ENCODE results near the gene RPS27L. TPM values are rescaled to one million over a fixed set of nuclear protein-coding genes. Genes with fewer than 3 reads are reported as not detected.

RPS27L gene
- total RNA-seq, 1 experiment from 2014 or later, result 154 TPM

- no peaks in the 10 kb centered on the region for H3K36me3 Mint-ChIP-seq (ENCODE audit: insufficient read depth, unreplicated experiment)
- no TSS peak for BruUV-seq (replicated peaks)
- CTCF ChIA-PET, result interaction anchor here (0.6 kb wide), 1 partner anchor 228 kb away, joined by 3 read pairs; no protein-coding TSS in a partner anchor
- no peak overlapping the region for H3K4me3 Mint-ChIP-seq (ENCODE audit: unreplicated experiment)
- DNase-seq (ENCODE audit: unreplicated experiment), result no peak
- H3K4me1 Mint-ChIP-seq (ENCODE audit: insufficient read depth, unreplicated experiment), result no peaks in the 10 kb centered on the region
- H3K27ac Mint-ChIP-seq (ENCODE audit: low read depth, unreplicated experiment), result no peak overlapping the region
- TF ChIP-seq CTCF (IDR thresholded peaks at IDR 0.05; ENCODE audit: unreplicated experiment), result no peak
- H3K27me3 Mint-ChIP-seq (ENCODE audit: insufficient read depth, unreplicated experiment), result no peaks in the 10 kb centered on the region
- H3K9me3 Mint-ChIP-seq (ENCODE audit: unreplicated experiment), result no peaks in the 10 kb centered on the region
- intact Hi-C loops (cut with micrococcal nuclease), result no loop called here
- POLR2A ChIA-PET, result interaction anchor here (0.6 to 1.5 kb wide), 5 partner anchors 8 to 63 kb away, joined by 3 to 7 read pairs (median 3); partner anchors contain the start of gene RPS27L
These were observed 20.8 kb upstream of the RPS27L start for GRCh38 chr15:63178034-63178433.

DNA sequence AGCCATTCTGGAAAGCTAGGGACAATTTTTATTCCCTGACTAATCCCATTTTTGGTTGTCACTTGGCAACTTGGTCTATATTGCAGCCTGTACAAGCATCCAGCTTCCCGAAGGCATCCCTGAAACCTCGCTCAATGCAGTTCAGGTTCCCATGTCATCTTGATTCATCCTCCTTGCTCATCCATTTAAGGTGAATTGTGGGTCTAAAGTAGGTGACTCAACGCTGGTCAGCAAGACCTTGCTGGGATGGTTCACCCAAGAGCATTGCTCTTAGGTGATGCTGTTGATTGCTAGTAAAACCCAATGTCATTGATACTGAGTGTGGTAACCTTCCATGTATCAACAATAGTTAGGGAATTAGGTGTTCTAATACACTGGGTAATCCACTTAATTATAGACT is 19.0 kb upstream of the RPS27L start:
- no peak overlapping the region for H3K27ac Mint-ChIP-seq (ENCODE audit: low read depth, unreplicated experiment)
- H3K9me3 Mint-ChIP-seq (ENCODE audit: unreplicated experiment), result no peaks in the 10 kb centered on the region
- H3K27me3 Mint-ChIP-seq (ENCODE audit: insufficient read depth, unreplicated experiment), result no peaks in the 10 kb centered on the region
- H3K4me3 Mint-ChIP-seq (ENCODE audit: unreplicated experiment), result no peak overlapping the region
- no peaks in the 10 kb centered on the region for H3K36me3 Mint-ChIP-seq (ENCODE audit: insufficient read depth, unreplicated experiment)
- no TSS peak for BruUV-seq (replicated peaks)
- TF ChIP-seq CTCF (IDR thresholded peaks at IDR 0.05; ENCODE audit: unreplicated experiment), result no peak
- intact Hi-C loops (cut with micrococcal nuclease), result no loop called here
- no peak for DNase-seq (ENCODE audit: unreplicated experiment)
- CTCF ChIA-PET, result no interaction called here
- POLR2A ChIA-PET, result interaction anchor here (1.1 to 1.8 kb wide), 4 partner anchors 15 to 58 kb away, joined by 3 to 8 read pairs (median 4); partner anchors contain the start of gene RPS27L
- H3K4me1 Mint-ChIP-seq (ENCODE audit: insufficient read depth, unreplicated experiment), result no peaks in the 10 kb centered on the region

DNA sequence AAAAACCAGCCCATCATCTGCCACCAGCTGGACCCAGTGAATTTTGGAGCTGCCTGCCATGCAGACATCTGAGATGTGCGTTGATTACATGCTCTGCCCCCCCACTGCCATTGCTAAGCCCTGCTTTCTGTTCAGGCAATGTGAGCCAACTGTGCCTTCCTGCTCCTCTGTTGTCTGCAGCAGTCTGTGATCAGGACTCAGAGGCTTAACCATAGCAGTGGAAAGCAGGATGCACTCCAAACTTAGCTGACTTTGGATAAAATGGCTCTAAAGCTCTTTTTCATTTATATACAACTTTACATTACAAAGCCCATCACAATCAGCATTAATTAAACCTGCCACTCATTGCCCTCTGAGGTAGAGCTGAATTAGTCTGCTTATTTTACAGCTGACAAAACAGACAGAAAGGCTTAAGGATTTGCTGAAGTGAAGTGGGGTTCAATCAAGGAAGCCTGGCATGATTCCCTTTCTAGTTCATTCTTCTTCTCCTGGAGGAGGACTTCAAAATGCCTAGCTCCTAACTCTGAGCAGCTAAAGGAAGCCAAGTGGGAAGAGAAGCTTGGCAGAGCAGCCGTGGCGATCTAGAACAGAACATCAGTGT is 15.7 kb upstream of the RPS27L start:
- H3K4me3 Mint-ChIP-seq (ENCODE audit: unreplicated experiment), result no peak overlapping the region
- BruUV-seq (replicated peaks), result no TSS peak
- H3K9me3 Mint-ChIP-seq (ENCODE audit: unreplicated experiment), result no peaks in the 10 kb centered on the region
- CTCF ChIA-PET, result interaction anchor here (0.6 to 1.0 kb wide), 2 partner anchors 16 to 980 kb away, joined by 4 to 5 read pairs; partner anchors contain the start of gene RAB8B
- no peak for TF ChIP-seq CTCF (IDR thresholded peaks at IDR 0.05; ENCODE audit: unreplicated experiment)
- no peak overlapping the region for H3K27ac Mint-ChIP-seq (ENCODE audit: low read depth, unreplicated experiment)
- intact Hi-C loops (cut with micrococcal nuclease), result no loop called here
- H3K27me3 Mint-ChIP-seq (ENCODE audit: insufficient read depth, unreplicated experiment), result no peaks in the 10 kb centered on the region
- H3K36me3 Mint-ChIP-seq (ENCODE audit: insufficient read depth, unreplicated experiment), result no peaks in the 10 kb centered on the region
- no peak for DNase-seq (ENCODE audit: unreplicated experiment)
- POLR2A ChIA-PET, result no interaction called here
- no peaks in the 10 kb centered on the region for H3K4me1 Mint-ChIP-seq (ENCODE audit: insufficient read depth, unreplicated experiment)

GRCh38 chr15:63172376-63172775 is 15.1 kb upstream of the RPS27L start:
- no peaks in the 10 kb centered on the region for H3K27me3 Mint-ChIP-seq (ENCODE audit: insufficient read depth, unreplicated experiment)
- CTCF ChIA-PET, result interaction anchor here (0.6 to 1.0 kb wide), 2 partner anchors 16 to 981 kb away, joined by 4 to 5 read pairs; partner anchors contain the start of gene RAB8B
- BruUV-seq (replicated peaks), result no TSS peak
- no peak overlapping the region for H3K27ac Mint-ChIP-seq (ENCODE audit: low read depth, unreplicated experiment)
- no peaks in the 10 kb centered on the region for H3K4me1 Mint-ChIP-seq (ENCODE audit: insufficient read depth, unreplicated experiment)
- H3K9me3 Mint-ChIP-seq (ENCODE audit: unreplicated experiment), result no peaks in the 10 kb centered on the region
- intact Hi-C loops (cut with micrococcal nuclease), result no loop called here
- H3K4me3 Mint-ChIP-seq (ENCODE audit: unreplicated experiment), result no peak overlapping the region
- H3K36me3 Mint-ChIP-seq (ENCODE audit: insufficient read depth, unreplicated experiment), result no peaks in the 10 kb centered on the region
- TF ChIP-seq CTCF (IDR thresholded peaks at IDR 0.05; ENCODE audit: unreplicated experiment), result no peak
- POLR2A ChIA-PET, result no interaction called here
- DNase-seq (ENCODE audit: unreplicated experiment), result no peak
